ENCODE results near the gene CCNK.

DNA sequence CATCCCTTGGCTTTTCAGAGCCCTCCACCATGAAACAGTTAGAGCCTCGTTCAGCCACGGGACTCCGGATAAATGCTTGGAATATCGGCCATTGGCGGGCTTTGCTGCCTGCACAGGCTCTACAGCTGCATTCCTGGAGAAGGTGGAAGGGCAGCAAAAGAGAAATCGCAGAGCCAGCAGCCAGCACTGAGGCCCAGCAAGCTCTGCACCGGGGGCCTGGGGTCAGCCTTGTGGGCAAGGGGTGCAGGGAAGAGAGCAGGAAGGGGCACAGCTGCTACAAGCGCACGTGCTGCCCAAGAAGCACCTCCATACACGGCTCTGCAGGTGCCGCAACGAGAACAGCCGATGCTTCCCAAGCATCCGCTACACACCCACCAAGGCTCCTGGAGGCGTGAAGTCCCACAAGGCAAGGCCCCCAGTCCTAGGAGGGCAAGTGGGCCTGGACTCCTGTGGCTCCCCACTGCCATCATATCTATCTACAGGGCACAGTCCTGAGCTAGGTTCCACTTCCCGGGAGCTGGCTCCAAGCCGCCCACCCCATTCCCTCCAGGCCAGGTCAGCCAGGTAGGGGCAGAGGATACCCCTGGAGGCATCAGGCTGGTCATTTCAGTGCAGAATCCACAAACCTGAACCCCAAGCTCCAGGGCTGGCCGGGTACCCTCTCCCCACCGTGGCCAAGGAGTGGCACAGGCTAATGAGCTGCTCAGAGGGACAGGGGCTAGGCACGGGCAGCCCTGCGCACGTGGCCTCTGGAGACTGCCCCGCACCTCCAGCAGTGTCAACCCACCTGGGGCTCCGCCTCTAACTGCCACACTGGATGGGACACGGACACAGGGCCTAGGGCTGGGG, 40.2 kb downstream of the CCNK start:
- TF ChIP-seq, protein P1, sequence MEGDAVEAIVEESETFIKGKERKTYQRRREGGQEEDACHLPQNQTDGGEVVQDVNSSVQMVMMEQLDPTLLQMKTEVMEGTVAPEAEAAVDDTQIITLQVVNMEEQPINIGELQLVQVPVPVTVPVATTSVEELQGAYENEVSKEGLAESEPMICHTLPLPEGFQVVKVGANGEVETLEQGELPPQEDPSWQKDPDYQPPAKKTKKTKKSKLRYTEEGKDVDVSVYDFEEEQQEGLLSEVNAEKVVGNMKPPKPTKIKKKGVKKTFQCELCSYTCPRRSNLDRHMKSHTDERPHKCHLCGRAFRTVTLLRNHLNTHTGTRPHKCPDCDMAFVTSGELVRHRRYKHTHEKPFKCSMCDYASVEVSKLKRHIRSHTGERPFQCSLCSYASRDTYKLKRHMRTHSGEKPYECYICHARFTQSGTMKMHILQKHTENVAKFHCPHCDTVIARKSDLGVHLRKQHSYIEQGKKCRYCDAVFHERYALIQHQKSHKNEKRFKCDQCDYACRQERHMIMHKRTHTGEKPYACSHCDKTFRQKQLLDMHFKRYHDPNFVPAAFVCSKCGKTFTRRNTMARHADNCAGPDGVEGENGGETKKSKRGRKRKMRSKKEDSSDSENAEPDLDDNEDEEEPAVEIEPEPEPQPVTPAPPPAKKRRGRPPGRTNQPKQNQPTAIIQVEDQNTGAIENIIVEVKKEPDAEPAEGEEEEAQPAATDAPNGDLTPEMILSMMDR (IDR thresholded peaks at IDR 0.05) = no peak
- TF ChIP-seq POLR2A (IDR thresholded peaks at IDR 0.05) = no peak

Measured in Peyer's patch (tissue), 4 donors.